GM21423 (cell line): Measurements from ENCODE around the gene PLA2G4D.

ENCODE experiments used
- ATAC-seq: cut with Tn5 transposase; IDR thresholded peaks from one replicate; pipeline ENCODE4 v1.9.1; 2021; ENCODE audit warnings: mild to moderate bottlenecking, moderate library complexity; ENCODE audit not compliant: unreplicated experiment

Gene PLA2G4D

DNA sequence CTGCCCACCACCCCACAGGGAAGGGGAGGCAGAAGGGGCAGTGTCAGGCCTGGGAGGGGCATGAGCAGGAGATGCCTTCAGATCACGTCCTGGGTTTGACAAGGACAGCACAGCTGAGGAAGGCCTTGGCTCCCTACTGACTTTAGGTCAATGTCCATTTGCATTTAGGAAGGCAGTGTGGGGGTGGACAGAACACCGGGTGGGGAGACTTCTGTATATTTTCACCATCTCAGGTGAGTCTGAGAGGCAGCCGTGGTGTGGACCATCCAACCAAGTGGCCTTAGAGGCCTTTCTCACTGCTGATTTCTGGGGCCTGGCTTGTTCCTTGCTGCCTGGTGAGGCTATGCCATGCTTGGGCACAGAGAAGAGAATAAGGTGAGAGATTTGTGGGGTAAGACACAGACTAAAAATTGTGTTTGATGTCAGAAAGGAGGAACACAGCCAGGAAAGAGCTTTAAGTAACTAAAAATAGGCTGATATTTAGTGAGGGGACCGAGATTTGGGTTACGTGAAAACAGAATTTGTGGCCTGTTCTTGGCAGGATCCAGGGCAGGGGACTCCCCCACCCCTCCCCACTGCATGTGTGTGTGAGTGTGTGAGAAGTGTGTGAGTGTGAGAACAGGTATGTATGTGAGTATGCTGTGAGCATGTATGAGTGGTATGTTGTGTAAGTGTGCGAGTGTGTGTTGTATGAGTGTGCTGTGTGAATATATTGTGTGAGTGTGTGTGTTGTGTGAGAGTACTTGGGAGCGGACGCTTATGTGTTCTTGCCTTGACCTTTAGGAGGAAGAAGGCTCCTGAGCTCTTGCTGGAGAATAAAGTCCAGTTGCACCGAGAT, 61.8 kb downstream of the PLA2G4D start:
- ATAC-seq = no peak

DNA sequence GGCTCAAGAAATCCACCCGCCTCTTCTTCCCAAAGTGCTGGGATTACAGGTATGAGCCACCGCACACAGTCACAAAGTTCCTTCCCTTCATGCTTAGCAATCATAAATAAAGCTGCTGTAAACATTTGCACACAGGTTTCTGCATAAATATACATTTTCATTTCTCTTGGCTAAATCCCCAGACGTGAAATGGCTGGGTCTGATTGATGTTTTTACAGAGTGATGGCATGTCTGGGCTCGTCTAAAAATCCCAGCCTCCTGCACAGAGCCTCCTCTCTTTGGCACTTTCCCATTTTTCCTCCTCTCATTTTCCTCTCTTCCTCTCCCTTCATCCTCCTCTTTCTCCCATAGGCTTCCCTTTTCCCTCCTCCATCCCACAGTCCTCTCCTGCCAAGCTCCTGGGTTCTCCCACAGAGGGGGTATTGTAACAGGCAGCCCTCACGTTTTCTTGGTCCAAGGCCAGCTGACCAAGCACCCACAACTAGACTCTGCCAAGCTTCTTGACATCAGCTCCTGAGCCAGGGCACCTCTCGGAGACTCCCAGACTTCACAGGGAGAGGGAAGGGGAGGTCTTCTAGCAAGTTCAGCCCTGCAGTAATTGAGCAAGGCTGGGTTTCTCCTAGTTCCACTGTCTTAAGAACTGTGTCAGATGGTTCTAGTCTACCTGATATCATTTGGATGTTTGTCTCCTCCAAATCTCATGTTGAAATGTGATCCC, 63.0 kb downstream of the PLA2G4D start:
- ATAC-seq = no peak

DNA sequence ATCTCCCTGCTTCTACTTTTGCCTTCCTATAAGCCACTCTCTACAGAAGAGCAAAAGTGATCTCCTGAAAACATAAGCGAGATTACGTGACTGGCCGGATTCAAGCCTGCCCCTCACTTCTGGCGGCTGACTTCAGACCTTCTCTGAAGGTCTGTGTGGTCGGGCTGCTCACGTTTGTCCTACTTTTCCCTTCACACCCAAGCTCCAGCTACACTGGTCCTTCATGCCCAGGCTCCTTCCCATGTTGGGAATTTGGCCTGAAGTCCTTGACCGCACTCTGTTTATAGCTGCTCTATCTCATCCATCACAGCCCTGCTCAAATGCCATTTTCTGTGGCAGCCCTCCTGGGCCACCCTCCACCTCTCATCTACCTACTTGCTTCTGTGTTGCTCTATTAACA, 66.8 kb downstream of the PLA2G4D start:
- no peak for ATAC-seq

DNA sequence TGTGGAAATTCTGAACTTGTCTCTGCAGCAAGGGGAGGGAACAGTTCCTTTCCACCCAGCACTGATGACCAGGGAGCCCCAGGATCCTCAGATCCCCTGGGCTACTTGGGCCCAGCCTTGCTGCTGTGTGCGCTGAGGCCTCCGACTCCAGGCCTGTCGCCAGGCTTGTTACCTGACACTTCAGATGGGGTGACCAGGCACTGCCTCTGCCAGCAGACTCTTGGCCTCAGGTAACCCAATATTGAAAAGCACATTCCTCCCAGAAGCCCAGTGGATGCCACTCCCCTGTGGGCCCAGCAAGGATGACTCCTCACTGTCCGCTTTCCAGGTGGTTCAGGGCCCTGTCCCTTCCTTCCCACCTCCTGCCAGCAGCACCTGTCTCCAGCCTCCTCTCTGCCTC, 70.1 kb downstream of the PLA2G4D start:
- ATAC-seq = no peak

DNA sequence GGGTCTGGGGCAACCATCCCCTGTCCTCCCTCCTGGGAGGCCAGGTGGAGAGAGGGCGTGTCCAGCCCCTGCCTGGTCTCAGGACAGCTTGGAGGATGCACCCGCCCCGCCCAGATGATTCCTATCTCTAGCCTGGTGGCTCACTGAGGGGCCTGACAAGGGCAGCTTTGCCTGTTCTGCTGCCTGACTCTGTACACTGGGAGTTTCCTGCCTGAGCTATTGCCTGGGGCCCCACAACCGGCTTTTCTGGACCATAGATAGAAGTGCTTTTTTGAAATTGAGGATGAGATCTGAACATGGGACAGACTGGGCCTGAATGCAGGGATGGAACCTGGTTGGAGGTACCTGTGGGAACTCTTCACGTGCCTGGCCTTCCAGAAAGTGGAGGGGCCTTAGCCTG, 72.8 kb downstream of the PLA2G4D start:
- no peak for ATAC-seq

DNA sequence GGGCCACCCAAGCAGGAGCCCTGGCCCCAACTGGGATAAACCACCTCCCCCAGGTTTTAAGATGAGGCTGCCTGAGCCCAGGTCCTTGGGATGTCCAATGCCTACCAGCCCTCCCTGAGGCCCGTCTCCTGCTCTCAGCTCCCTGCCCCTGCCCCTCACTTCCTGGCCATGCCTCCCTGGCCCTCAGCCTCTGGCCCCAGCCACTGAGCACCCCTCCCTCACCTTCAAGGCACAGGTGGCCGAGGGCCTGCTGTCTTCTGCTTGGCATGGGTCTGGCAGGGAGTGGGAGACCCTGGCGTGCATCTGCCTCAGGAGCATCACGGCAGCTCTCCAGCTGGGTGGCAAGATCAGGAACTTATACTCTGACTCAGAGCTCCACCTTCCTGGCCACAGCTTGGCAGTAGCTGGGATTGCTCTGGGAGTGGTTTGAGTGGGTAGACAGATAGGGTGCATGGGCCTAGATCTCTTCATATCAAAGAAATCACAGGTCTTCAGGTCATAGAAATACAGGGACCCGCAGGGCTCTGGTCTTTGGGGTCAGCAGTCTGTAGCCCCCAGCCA, 73.6 kb downstream of the PLA2G4D start, which contains the start of gene PLA2G4E:
PLA2G4E (minus strand) TSS at position 330 of the 561 bp plus-strand sequence; CDS start at position 318, 12 bp downstream.
- no peak for ATAC-seq

DNA sequence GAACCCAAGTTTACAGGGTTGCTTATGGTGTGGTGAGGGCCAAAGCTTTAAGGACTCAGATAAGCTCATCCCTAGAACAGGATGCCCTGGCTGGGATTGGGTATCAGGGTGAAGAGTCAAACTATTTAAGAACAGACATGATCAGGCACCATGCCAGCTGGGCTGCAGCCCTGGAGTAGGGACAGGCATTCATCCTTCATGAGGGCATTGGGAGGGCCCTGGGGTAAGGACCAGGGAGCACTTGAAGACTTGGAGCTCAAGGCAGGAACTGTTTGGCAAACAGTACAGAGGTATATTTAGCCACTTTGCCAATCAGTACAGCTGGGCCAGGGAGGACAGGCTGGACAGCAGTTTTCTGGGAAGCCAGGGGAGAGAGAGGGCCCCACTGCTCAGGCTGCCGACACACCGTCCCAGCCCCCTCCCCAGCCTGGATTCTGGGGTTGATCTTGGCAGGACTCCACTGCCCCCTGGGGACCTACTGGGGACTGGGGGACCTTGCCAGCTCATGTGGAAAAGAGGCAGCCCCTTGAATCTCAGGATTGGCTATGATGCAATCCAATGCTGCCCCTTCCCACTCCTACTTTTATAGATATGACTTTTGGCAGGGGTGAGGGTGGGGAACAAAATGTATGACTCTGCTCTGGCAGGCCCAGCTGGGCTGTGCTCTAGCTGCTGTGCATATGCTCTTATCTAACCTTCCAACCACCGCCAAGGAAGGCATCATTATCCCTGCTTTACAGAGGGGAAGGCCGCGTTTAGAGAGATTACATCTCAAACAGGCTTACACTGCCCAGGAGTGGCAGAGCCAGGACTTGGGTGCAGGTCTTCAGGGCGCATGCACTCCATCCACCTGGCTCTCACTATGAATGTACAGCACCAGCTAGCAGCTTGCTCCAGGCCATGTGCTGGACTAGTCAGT, 75.8 kb downstream of the PLA2G4D start:
- ATAC-seq = no peak
